Adrenal gland (tissue), 12 donors: ENCODE results near the gene MMP15. TPM values are rescaled to one million over a fixed set of nuclear protein-coding genes. Genes with fewer than 3 reads are reported as not detected.

Source experiments
- DNase-seq, 7 donors: peaks; one replicate each; pipeline ENCODE4 v3.0.0-alpha.2; 2019 to 2020
- H3K27ac ChIP-seq, 5 donors: fragments of 200-600 bp; sonication (generic) in 4 of 5; 1 replicate in 3 of 5; 2 replicates in 2 of 5; pipeline versions ENCODE4 v1.5.1 to v1.8.0; 2016 to 2020; ENCODE audit warnings: mild to moderate bottlenecking in 1 of 5
- H3K27me3 ChIP-seq: fragments of 200-600 bp; 2 replicates; pipeline ENCODE4 v1.8.0; 2021
- H3K36me3 ChIP-seq, 2 donors: fragments of 200-600 bp; replicated peaks in 1 of 2; 1 replicate in 1 of 2; 2 replicates in 1 of 2; pipeline versions ENCODE4 v1.5.1 to v1.8.0; 2018 to 2022
- H3K4me1 ChIP-seq, 2 donors: fragments of 200-600 bp; replicated peaks in 1 of 2; 1 replicate in 1 of 2; 2 replicates in 1 of 2; pipeline versions ENCODE4 v1.5.1 to v1.8.0; 2018 to 2021
- H3K4me3 ChIP-seq, 4 donors: fragments of 200-600 bp; sonication (generic) in 3 of 4; one replicate each; pipeline ENCODE4 v1.5.1; 2016 to 2018
- H3K9me3 ChIP-seq, 3 donors: fragments of 200-600 bp; sonication (generic) in 1 of 3; replicated peaks in 1 of 3; 1 replicate in 2 of 3; 2 replicates in 1 of 3; pipeline versions ENCODE4 v1.5.1 to v1.8.0; 2016 to 2021
- POLR2A ChIP-seq, 2 donors: fragments of 450-650 bp; IDR thresholded peaks; one replicate each; pipeline ENCODE4 v1.6.1; 2017; ENCODE audit warnings: antibody characterized with exemption in 2 of 2, mild to moderate bottlenecking in 2 of 2, moderate library complexity in 1 of 2
- WGBS, 4 donors: extraction: QIAGEN DNeasy Blood & Tissue Kit in 2 of 4; methylation state at CpG; one replicate each; pipeline versions ENCODE4 v1.1.5 to v1.1.7; 2013 to 2017; 5-methylcytosine and 5-hydroxymethylcytosine counted together
- intact Hi-C, 2 donors: fragments of 100-400 bp; cut with DNase I; formaldehyde crosslinking; loops; one replicate each; pipeline versions ENCODE4 v1.14.1 to v1.15.0; 2022 to 2023
- polyA plus RNA-seq, 3 donors: library from polyadenylated mRNA; stranded (reverse); fragments of 200-250 nt in 2 of 3; fragments of 350-450 nt in 1 of 3; fragmentation: Illumina TruSeq in 1 of 3; extraction: RNeasy Lipid Tissue Mini Kit (QIAGEN cat#74804) in 1 of 3; gene quantifications; one replicate each; pipeline ENCODE4 v1.2.3, GENCODE V29; 2013 to 2014
- total RNA-seq, 9 donors: library from RNA; depleted of rRNA in 4 of 9; stranded (reverse); fragments of >200 nt in 4 of 9; fragments of 120-200 nt in 1 of 9; fragmentation: NEBNext Ultra II Directional in 1 of 9; extraction: Animal tissue kit (Norgen Biotek cat#: 25700) in 1 of 9; gene quantifications; one replicate each; pipeline versions ENCODE4 v1.1.0 to v1.2.4, GENCODE V29; 2013 to 2023
- TF ChIP-seq, protein P1 (sequence below), 6 experiments: fragments of 450-650 bp in 4 of 6; fragments of 200-600 bp in 2 of 6; sonication (generic) in 1 of 6; IDR thresholded peaks; 1 replicate in 5 of 6; 2 replicates in 1 of 6; pipeline versions ENCODE4 v1.5.1 to v1.8.0; 2016 to 2021; ENCODE audit warnings: antibody characterized with exemption in 6 of 6, mild to moderate bottlenecking in 2 of 6, moderate library complexity in 1 of 6
- donor health status: healthy with polysubstance abuse.
- donor health status: Bipolar disorder and iron deficiency.
- donor health status: DM: yes; HTN: yes; CAD: no.
- donor health status: DM: no; HTN: no; CAD: no.
- donor health status: DM: no; HTN: no; CAD: no.
- donor health status: DM: yes; HTN: yes; CAD: no.

MMP15 gene
- total and polyA plus RNA-seq, 12 donors, result 2.5 to 11.4 (median 7.2) TPM

DNA sequence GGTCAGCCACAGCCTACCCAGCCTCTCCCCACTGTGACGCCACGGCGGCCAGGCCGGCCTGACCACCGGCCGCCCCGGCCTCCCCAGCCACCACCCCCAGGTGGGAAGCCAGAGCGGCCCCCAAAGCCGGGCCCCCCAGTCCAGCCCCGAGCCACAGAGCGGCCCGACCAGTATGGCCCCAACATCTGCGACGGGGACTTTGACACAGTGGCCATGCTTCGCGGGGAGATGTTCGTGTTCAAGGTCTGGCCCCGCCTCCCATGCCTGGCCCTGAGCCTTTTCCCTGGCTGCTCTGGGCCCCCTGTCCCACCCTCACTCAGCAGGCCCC, 16.0 kb downstream of the MMP15 start:
- DNase-seq, result no peak
- peaks cover 0 to 3% of the 10 kb centered on the region in 2 donors for H3K36me3 ChIP-seq
- no peak overlapping the region for H3K4me3 ChIP-seq
- WGBS, 4 donors, result 93 to 95% methylated on average over 18 of the region's 18 CpGs; no CpG with 5 or more reads in 2 of the 4 donors
- no peaks in the 10 kb centered on the region for H3K27me3 ChIP-seq
- no peak overlapping the region for H3K27ac ChIP-seq
- H3K9me3 ChIP-seq, result no peaks in the 10 kb centered on the region
- no peak for TF ChIP-seq POLR2A (IDR thresholded peaks at IDR 0.05)
- TF ChIP-seq, protein P1, sequence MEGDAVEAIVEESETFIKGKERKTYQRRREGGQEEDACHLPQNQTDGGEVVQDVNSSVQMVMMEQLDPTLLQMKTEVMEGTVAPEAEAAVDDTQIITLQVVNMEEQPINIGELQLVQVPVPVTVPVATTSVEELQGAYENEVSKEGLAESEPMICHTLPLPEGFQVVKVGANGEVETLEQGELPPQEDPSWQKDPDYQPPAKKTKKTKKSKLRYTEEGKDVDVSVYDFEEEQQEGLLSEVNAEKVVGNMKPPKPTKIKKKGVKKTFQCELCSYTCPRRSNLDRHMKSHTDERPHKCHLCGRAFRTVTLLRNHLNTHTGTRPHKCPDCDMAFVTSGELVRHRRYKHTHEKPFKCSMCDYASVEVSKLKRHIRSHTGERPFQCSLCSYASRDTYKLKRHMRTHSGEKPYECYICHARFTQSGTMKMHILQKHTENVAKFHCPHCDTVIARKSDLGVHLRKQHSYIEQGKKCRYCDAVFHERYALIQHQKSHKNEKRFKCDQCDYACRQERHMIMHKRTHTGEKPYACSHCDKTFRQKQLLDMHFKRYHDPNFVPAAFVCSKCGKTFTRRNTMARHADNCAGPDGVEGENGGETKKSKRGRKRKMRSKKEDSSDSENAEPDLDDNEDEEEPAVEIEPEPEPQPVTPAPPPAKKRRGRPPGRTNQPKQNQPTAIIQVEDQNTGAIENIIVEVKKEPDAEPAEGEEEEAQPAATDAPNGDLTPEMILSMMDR (IDR thresholded peaks at IDR 0.05), result no peak
- H3K4me1 ChIP-seq, result peaks cover 0 to 5% of the 10 kb centered on the region in 2 donors
- intact Hi-C loops, result no loop called here

GRCh38 chr16:58042001-58042885, 16.7 kb downstream of the MMP15 start:
- H3K4me3 ChIP-seq, result no peak overlapping the region
- H3K4me1 ChIP-seq, result peaks cover 0 to 5% of the 10 kb centered on the region in 2 donors
- no peaks in the 10 kb centered on the region for H3K27me3 ChIP-seq
- H3K9me3 ChIP-seq, result no peaks in the 10 kb centered on the region
- TF ChIP-seq POLR2A (IDR thresholded peaks at IDR 0.05), result no peak
- TF ChIP-seq, protein P1 (IDR thresholded peaks at IDR 0.05), result no peak
- H3K27ac ChIP-seq, result no peak overlapping the region
- WGBS, 4 donors, result 95 to 97% (median 97%) methylated on average over 10 to 22 of the region's 22 CpGs
- DNase-seq, result no peak
- peaks cover 0 to 3% of the 10 kb centered on the region in 2 donors for H3K36me3 ChIP-seq
- intact Hi-C loops, result no loop called here

DNA sequence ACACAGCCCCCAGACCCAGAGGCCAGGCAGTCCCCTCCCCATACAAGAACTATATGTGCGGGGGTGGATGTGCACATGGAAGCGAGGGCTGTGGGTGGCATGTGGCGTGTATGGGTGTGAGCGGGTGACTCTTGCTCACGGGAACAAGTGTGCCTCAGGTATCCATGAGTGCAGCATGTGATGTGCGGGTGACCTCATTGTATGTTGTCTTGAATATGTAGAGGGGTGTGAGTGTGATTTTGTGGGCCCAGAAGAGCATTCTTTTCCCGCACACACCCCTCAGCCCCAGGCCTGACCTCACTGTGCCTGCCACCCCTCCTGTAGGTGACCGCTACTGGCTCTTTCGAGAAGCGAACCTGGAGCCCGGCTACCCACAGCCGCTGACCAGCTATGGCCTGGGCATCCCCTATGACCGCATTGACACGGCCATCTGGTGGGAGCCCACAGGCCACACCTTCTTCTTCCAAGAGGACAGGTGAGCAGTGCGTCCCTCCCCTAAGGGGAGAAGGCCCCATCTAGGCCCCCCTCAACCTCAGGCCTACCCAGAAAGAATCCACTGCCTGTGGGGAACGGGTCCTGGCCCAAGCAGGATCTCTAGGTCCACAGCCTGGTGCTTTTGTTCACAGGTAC, 17.4 kb downstream of the MMP15 start:
- intact Hi-C loops, result no loop called here
- Histone ChIP-seq H3K36me3 (peaks cover 0 to 3% of the 10 kb centered on the region in 2 donors), H3K4me1 (peaks cover 0 to 5% of the 10 kb centered on the region in 2 donors), H3K9me3 (no peaks in the 10 kb centered on the region), H3K27me3 (no peaks in the 10 kb centered on the region), H3K4me3 (no peak overlapping the region), H3K27ac (no peak overlapping the region)
- 96 to 98% (median 97%) methylated on average over 14 to 16 of the region's 16 CpGs for WGBS, 4 donors
- no peak for TF ChIP-seq POLR2A (IDR thresholded peaks at IDR 0.05)
- TF ChIP-seq, protein P1 (IDR thresholded peaks at IDR 0.05), result no peak
- no peak for DNase-seq

DNA sequence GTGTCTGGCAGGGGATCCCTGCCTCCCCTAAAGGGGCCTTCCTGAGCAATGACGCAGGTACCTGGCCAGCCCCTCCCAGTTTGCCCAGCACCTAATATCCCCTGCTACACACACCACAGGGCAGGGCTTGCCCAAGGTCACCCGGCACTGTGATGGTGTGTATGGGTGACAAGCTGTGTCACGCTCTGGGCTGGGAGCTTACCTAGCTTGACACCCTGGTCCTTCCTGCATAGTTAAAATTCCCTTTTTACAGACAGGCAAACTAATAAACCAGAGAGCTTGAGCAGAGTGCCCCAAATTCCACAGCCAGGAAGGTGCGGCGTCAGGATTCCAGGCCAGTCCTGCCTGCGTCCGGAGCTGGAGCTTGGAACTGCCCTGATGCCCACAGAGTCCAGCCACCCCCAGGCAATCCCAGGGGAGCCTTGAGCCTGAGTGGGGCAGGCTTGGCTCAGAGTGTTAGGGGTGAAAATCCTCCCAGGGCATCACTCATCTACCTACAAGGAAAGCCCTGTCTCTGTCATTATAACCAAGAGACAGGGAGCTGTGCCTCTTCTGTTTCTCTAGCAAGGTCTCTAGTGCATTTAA, 18.1 kb downstream of the MMP15 start:
- peaks cover 0 to 5% of the 10 kb centered on the region in 2 donors for H3K4me1 ChIP-seq
- TF ChIP-seq, protein P1 (IDR thresholded peaks at IDR 0.05), result no peak
- no peak for TF ChIP-seq POLR2A (IDR thresholded peaks at IDR 0.05)
- H3K27me3 ChIP-seq, result no peaks in the 10 kb centered on the region
- DNase-seq, result no peak
- intact Hi-C loops, result no loop called here
- no peak overlapping the region for H3K4me3 ChIP-seq
- H3K9me3 ChIP-seq, result no peaks in the 10 kb centered on the region
- H3K36me3 ChIP-seq, result peaks cover 0 to 3% of the 10 kb centered on the region in 2 donors
- 89 to 100% (median 92%) methylated on average over 3 to 7 of the region's 7 CpGs for WGBS, 4 donors
- H3K27ac ChIP-seq, result no peak overlapping the region
